ENCODE measurements around the gene RABL6. TPM values are rescaled to one million over a fixed set of nuclear protein-coding genes. Genes with fewer than 3 reads are reported as not detected.

Gene RABL6
- total RNA-seq, 1 experiment from 2014 or later: 43.1 TPM

- peak overlapping the region; percentile 63 for H3K27ac ChIP-seq (ENCODE audit: low read length)
- DNase-seq: peak; percentile 94
- H3K79me2 ChIP-seq (ENCODE audit: low read length): no peaks in the 10 kb centered on the region
- no peaks in the 10 kb centered on the region for H3K9me3 ChIP-seq (ENCODE audit: low read length)
- no peaks in the 10 kb centered on the region for H3K9me2 ChIP-seq (replicated peaks; ENCODE audit: insufficient read depth, low read length)
- no peak overlapping the region for H2AFZ ChIP-seq (ENCODE audit: low read length)
- H3K27me3 ChIP-seq (ENCODE audit: low read length): no peaks in the 10 kb centered on the region
- H3K4me3 ChIP-seq (ENCODE audit: low read length): peak overlapping the region; percentile 79
- H4K20me1 ChIP-seq (ENCODE audit: insufficient read depth, low read depth, low read length): peaks cover 13% of the 10 kb centered on the region
- peak overlapping the region; percentile 73 for H3K9ac ChIP-seq (ENCODE audit: low read length)
- peak overlapping the region; percentile 74 for H3K4me2 ChIP-seq (ENCODE audit: low read depth, low read length, poor library complexity, severe bottlenecking)
- peaks cover 3% of the 10 kb centered on the region; the same call in 1 of the 2 replicates for H3K36me3 ChIP-seq (ENCODE audit: insufficient read depth, low read length)
- H3K4me1 ChIP-seq (ENCODE audit: low read length): peaks cover 23% of the 10 kb centered on the region
Observed at GRCh38 chr9:136847826-136848392, 40.2 kb downstream of the RABL6 start.

- Histone ChIP-seq H4K20me1 (ENCODE audit: insufficient read depth, low read depth, low read length) (peaks cover 13% of the 10 kb centered on the region), H3K27ac (ENCODE audit: low read length) (peak overlapping the region; percentile 63), H3K9ac (ENCODE audit: low read length) (peak overlapping the region; percentile 73), H3K27me3 (ENCODE audit: low read length) (no peaks in the 10 kb centered on the region), H3K36me3 (ENCODE audit: insufficient read depth, low read length) (peaks cover 3% of the 10 kb centered on the region; the same call in 1 of the 2 replicates), H3K9me2 (replicated peaks; ENCODE audit: insufficient read depth, low read length) (no peaks in the 10 kb centered on the region), H3K79me2 (ENCODE audit: low read length) (no peaks in the 10 kb centered on the region), H3K9me3 (ENCODE audit: low read length) (no peaks in the 10 kb centered on the region), H3K4me1 (ENCODE audit: low read length) (peaks cover 17% of the 10 kb centered on the region), H2AFZ (ENCODE audit: low read length) (no peak overlapping the region), H3K4me2 (ENCODE audit: low read depth, low read length, poor library complexity, severe bottlenecking) (peak overlapping the region; percentile 74), H3K4me3 (ENCODE audit: low read length) (peak overlapping the region; percentile 79)
- peak; percentile 80 for DNase-seq
Observed at GRCh38 chr9:136848393-136849037, 40.8 kb downstream of the RABL6 start.

GRCh38 chr9:136849038-136849959 is 41.6 kb downstream of the RABL6 start, which contains the start of gene PHPT1:
Gene PHPT1 (plus strand): TSS chr9:136849409. CDS start chr9:136849431, 22 bp downstream.
- Histone ChIP-seq H3K27ac (ENCODE audit: low read length) (peak within 1 kb of the TSS; percentile 63), H4K20me1 (ENCODE audit: insufficient read depth, low read depth, low read length) (peaks cover 13% of the 10 kb centered on the region), H3K9me2 (replicated peaks; ENCODE audit: insufficient read depth, low read length) (no peaks in the 10 kb centered on the region), H3K79me2 (ENCODE audit: low read length) (no peaks in the 10 kb centered on the region), H3K27me3 (ENCODE audit: low read length) (no peaks in the 10 kb centered on the region), H3K9me3 (ENCODE audit: low read length) (no peaks in the 10 kb centered on the region), H3K36me3 (ENCODE audit: insufficient read depth, low read length) (peaks cover 3% of the 10 kb centered on the region; the same call in 1 of the 2 replicates), H2AFZ (ENCODE audit: low read length) (no peak within 1 kb of the TSS), H3K4me2 (ENCODE audit: low read depth, low read length, poor library complexity, severe bottlenecking) (peak within 1 kb of the TSS; percentile 74), H3K9ac (ENCODE audit: low read length) (peak within 1 kb of the TSS; percentile 73), H3K4me1 (ENCODE audit: low read length) (peaks cover 15% of the 10 kb centered on the region), H3K4me3 (ENCODE audit: low read length) (peak within 1 kb of the TSS; percentile 79)
- DNase-seq: peak; percentile 99

GRCh38 chr9:136849960-136850865 is 42.5 kb downstream of the RABL6 start:
- peak overlapping the region; percentile 65 for H3K9ac ChIP-seq (ENCODE audit: low read length)

GRCh38 chr9:136850866-136851775 is 43.4 kb downstream of the RABL6 start:
- no peak for DNase-seq
- Histone ChIP-seq H4K20me1 (ENCODE audit: insufficient read depth, low read depth, low read length) (peaks cover 13% of the 10 kb centered on the region), H3K4me2 (ENCODE audit: low read depth, low read length, poor library complexity, severe bottlenecking) (no peak overlapping the region), H3K27ac (ENCODE audit: low read length) (no peak overlapping the region), H3K4me3 (ENCODE audit: low read length) (no peak overlapping the region), H3K36me3 (ENCODE audit: insufficient read depth, low read length) (peaks cover 3% of the 10 kb centered on the region; the same call in 1 of the 2 replicates), H3K9me3 (ENCODE audit: low read length) (no peaks in the 10 kb centered on the region), H2AFZ (ENCODE audit: low read length) (no peak overlapping the region), H3K79me2 (ENCODE audit: low read length) (no peaks in the 10 kb centered on the region), H3K4me1 (ENCODE audit: low read length) (peaks cover 15% of the 10 kb centered on the region), H3K9me2 (replicated peaks; ENCODE audit: insufficient read depth, low read length) (no peaks in the 10 kb centered on the region), H3K27me3 (ENCODE audit: low read length) (no peaks in the 10 kb centered on the region), H3K9ac (ENCODE audit: low read length) (no peak overlapping the region)

More at GRCh38 chr9:136849960-136850865, 42.5 kb downstream of the RABL6 start:
- no peak for DNase-seq
- Histone ChIP-seq H3K79me2 (ENCODE audit: low read length) (no peaks in the 10 kb centered on the region), H3K36me3 (ENCODE audit: insufficient read depth, low read length) (peaks cover 3% of the 10 kb centered on the region; the same call in 1 of the 2 replicates), H3K4me3 (ENCODE audit: low read length) (peak overlapping the region; percentile 79), H2AFZ (ENCODE audit: low read length) (no peak overlapping the region), H3K4me2 (ENCODE audit: low read depth, low read length, poor library complexity, severe bottlenecking) (peak overlapping the region; percentile 74), H3K9me2 (replicated peaks; ENCODE audit: insufficient read depth, low read length) (no peaks in the 10 kb centered on the region), H3K27me3 (ENCODE audit: low read length) (no peaks in the 10 kb centered on the region), H4K20me1 (ENCODE audit: insufficient read depth, low read depth, low read length) (peaks cover 13% of the 10 kb centered on the region), H3K9me3 (ENCODE audit: low read length) (no peaks in the 10 kb centered on the region), H3K27ac (ENCODE audit: low read length) (no peak overlapping the region), H3K4me1 (ENCODE audit: low read length) (peaks cover 15% of the 10 kb centered on the region)

GRCh38 chr9:136851941-136852663 is 44.4 kb downstream of the RABL6 start, which contains the start of gene MAMDC4:
Gene MAMDC4 (plus strand): TSS chr9:136852346. CDS start chr9:136852417, 71 bp downstream.
- H3K27me3 ChIP-seq (ENCODE audit: low read length): no peaks in the 10 kb centered on the region
- no peak within 1 kb of the TSS for H3K9ac ChIP-seq (ENCODE audit: low read length)
- no peak within 1 kb of the TSS for H3K4me3 ChIP-seq (ENCODE audit: low read length)
- no peak within 1 kb of the TSS for H2AFZ ChIP-seq (ENCODE audit: low read length)
- no peak within 1 kb of the TSS for H3K27ac ChIP-seq (ENCODE audit: low read length)
- peaks cover 13% of the 10 kb centered on the region for H4K20me1 ChIP-seq (ENCODE audit: insufficient read depth, low read depth, low read length)
- DNase-seq: no peak
- H3K36me3 ChIP-seq (ENCODE audit: insufficient read depth, low read length): peaks cover 3% of the 10 kb centered on the region; the same call in 1 of the 2 replicates
- no peaks in the 10 kb centered on the region for H3K79me2 ChIP-seq (ENCODE audit: low read length)
- no peak within 1 kb of the TSS for H3K4me2 ChIP-seq (ENCODE audit: low read depth, low read length, poor library complexity, severe bottlenecking)
- no peaks in the 10 kb centered on the region for H3K9me2 ChIP-seq (replicated peaks; ENCODE audit: insufficient read depth, low read length)
- H3K9me3 ChIP-seq (ENCODE audit: low read length): no peaks in the 10 kb centered on the region
- H3K4me1 ChIP-seq (ENCODE audit: low read length): peaks cover 15% of the 10 kb centered on the region

Data from Karpas-422 (cell line).